HT-29 (cell line): ENCODE results near the gene PPP2R3A. TPM values are rescaled to one million over a fixed set of nuclear protein-coding genes. Genes with fewer than 3 reads are reported as not detected.
"Not testable (repeated sequence)": the region's sequence is repeated elsewhere in the genome, so short reads cannot be mapped to it uniquely, and the experiment has no call there.

ENCODE experiments used
- DNase-seq: peaks from one replicate; pipeline ENCODE4 v3.0.0-alpha.2; 2015; ENCODE audit warnings: low spot score
- total RNA-seq: library from RNA; depleted of rRNA; stranded (reverse); fragments of >200 nt; shearing (Covaris generic); gene quantifications from 2 replicates; pipeline ENCODE4 v1.2.3, GENCODE V29; 2014; rRNA removed

Gene PPP2R3A
- 2.1 and 2.3 TPM in 2 replicates for total RNA-seq

- peak; percentile 75 for DNase-seq
Observed at GRCh38 chr3:135965506-135966270, at the start of gene PPP2R3A. TSS of gene PPP2R3A (plus strand) at chr3:135965728. CDS start at chr3:136001499, 35,771 bp downstream.

- DNase-seq: no peak
Observed at GRCh38 chr3:135916310-135916709, 49.2 kb upstream of the PPP2R3A start.

GRCh38 chr3:135917076-135917475, 48.5 kb upstream of the PPP2R3A start:
- DNase-seq: no peak

GRCh38 chr3:135917927-135918597, 47.5 kb upstream of the PPP2R3A start:
- DNase-seq: no peak

GRCh38 chr3:135918600-135918999, 46.9 kb upstream of the PPP2R3A start:
- peak; percentile 35 for DNase-seq

GRCh38 chr3:135920275-135920674, 45.3 kb upstream of the PPP2R3A start:
- no peak for DNase-seq

GRCh38 chr3:135922903-135923250, 42.7 kb upstream of the PPP2R3A start:
- no peak for DNase-seq

- DNase-seq: no peak
Observed at GRCh38 chr3:135924506-135924905, 41.0 kb upstream of the PPP2R3A start.

- DNase-seq: no peak
Observed at GRCh38 chr3:135926664-135927063, 38.9 kb upstream of the PPP2R3A start.

GRCh38 chr3:135927155-135927554, 38.4 kb upstream of the PPP2R3A start:
- DNase-seq: no peak

- no peak for DNase-seq
Observed at GRCh38 chr3:135929670-135930069, 35.9 kb upstream of the PPP2R3A start.

GRCh38 chr3:135930255-135930654, 35.3 kb upstream of the PPP2R3A start:
- no peak for DNase-seq

GRCh38 chr3:135935171-135935570, 30.4 kb upstream of the PPP2R3A start:
- not testable (repeated sequence) for DNase-seq

GRCh38 chr3:135937766-135938165, 27.8 kb upstream of the PPP2R3A start:
- not testable (repeated sequence) for DNase-seq

GRCh38 chr3:135944831-135945230, 20.7 kb upstream of the PPP2R3A start:
- no peak for DNase-seq

- no peak for DNase-seq
Observed at GRCh38 chr3:135950941-135951340, 14.6 kb upstream of the PPP2R3A start.

GRCh38 chr3:135964160-135964955, 1.2 kb upstream of the PPP2R3A start:
- no peak for DNase-seq

GRCh38 chr3:135965129-135965505, 411 bp upstream of the PPP2R3A start:
- no peak for DNase-seq

- peak; percentile 7 for DNase-seq
Observed at GRCh38 chr3:135966271-135966961, 888 bp downstream of the PPP2R3A start.

GRCh38 chr3:135966962-135967274, 1.4 kb downstream of the PPP2R3A start:
- DNase-seq: no peak

- DNase-seq: no peak
Observed at GRCh38 chr3:135967867-135968266, 2.3 kb downstream of the PPP2R3A start.
